ENCODE data around the gene SLC35E3.

The SLC35E3 gene

GRCh38 chr12:68761442-68761812 is 15.5 kb downstream of the SLC35E3 start:
- no peak for TF ChIP-seq SUZ12 (IDR thresholded peaks at IDR 0.05; ENCODE audit: extremely low read depth, insufficient read depth, insufficient read length)
- TF ChIP-seq YY1 (IDR thresholded peaks at IDR 0.05; ENCODE audit: insufficient read depth, insufficient read length): no peak
- TF ChIP-seq ZNF274 (IDR thresholded peaks at IDR 0.05; ENCODE audit: low read depth, low read length): no peak
- Histone ChIP-seq H3K9ac (ENCODE audit: insufficient read length, low read depth) (no peak overlapping the region), H3K27me3 (ENCODE audit: insufficient read depth, insufficient read length) (no peaks in the 10 kb centered on the region)

DNA sequence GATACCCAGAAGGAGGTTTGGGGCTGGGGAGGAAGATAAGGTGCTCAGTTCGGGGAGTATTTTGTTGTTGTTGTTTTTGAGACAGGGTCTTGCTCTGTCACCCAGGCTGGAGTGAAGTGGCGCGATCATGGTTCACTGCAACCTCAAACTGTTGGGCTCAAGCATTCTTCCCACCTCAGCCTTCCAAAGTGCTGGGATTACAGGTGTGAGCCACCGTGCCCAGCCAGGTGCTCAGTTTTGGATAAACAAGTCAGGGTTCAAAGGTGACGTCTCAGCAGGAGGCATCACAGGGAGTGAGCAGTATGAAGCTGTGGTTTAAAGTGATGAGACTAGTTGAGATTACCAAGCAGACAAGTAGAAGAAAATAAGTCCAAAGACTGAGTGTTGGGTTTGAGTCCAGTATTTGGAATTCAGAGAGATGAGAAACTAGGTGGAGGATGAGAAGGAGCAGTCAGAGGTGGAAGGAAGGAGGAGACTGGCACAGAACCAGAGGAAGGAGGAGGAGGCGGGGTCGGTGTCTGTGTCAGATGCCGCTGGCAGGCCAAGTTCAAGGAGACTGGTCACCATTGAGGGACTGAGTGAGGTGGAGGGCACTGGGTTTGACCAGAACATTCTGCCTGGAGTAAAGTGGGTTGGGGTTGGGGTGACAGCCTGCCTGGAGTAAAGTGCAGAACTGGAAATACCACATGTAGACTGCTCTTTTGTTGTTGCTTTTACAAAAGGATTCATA is 16.1 kb downstream of the SLC35E3 start:
- Histone ChIP-seq H3K36me3 (ENCODE audit: insufficient read depth, insufficient read length, low read length) (peaks cover 59% of the 10 kb centered on the region), H3K4me1 (ENCODE audit: insufficient read depth, insufficient read length) (no peaks in the 10 kb centered on the region), H3K4me3 (ENCODE audit: insufficient read length, low read depth) (no peak overlapping the region), H3K9me3 (ENCODE audit: insufficient read depth, low read length) (no peaks in the 10 kb centered on the region), H3K27me3 (ENCODE audit: insufficient read depth, insufficient read length) (no peaks in the 10 kb centered on the region), H3K9ac (ENCODE audit: insufficient read length, low read depth) (no peak overlapping the region)
- DNase-seq (ENCODE audit: low read depth, low spot score): no peak
- no peak for TF ChIP-seq ZNF274 (IDR thresholded peaks at IDR 0.05; ENCODE audit: low read depth, low read length)
- no peak for TF ChIP-seq YY1 (IDR thresholded peaks at IDR 0.05; ENCODE audit: insufficient read depth, insufficient read length)
- no peak for TF ChIP-seq SUZ12 (IDR thresholded peaks at IDR 0.05; ENCODE audit: extremely low read depth, insufficient read depth, insufficient read length)

More at GRCh38 chr12:68761442-68761812, 15.5 kb downstream of the SLC35E3 start:
- H3K9me3 ChIP-seq (ENCODE audit: insufficient read depth, low read length): no peaks in the 10 kb centered on the region
- H3K36me3 ChIP-seq (ENCODE audit: insufficient read depth, insufficient read length, low read length): peaks cover 55% of the 10 kb centered on the region
- DNase-seq (ENCODE audit: low read depth, low spot score): no peak
- no peaks in the 10 kb centered on the region for H3K4me1 ChIP-seq (ENCODE audit: insufficient read depth, insufficient read length)
- H3K4me3 ChIP-seq (ENCODE audit: insufficient read length, low read depth): no peak overlapping the region

DNA sequence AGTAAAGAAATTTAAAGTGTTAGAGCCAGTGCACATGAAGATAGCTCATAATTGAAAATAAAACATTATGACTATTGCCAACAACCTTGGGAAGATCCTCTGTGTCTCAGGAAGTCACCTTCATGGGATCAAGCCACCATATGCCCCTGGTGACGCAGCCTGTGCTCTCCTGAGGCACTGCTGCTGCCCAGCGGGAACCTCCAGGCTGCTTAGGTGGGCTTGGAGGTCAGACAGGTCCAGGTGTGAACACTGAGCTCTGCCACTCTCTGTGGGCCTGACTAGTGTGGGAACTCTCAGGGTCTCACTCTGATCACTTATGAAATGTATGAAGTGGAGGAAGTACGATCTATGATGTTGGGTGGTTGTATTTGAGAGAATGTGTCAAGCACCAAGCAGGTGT is 16.7 kb downstream of the SLC35E3 start:
- Histone ChIP-seq H3K27me3 (ENCODE audit: insufficient read depth, insufficient read length) (no peaks in the 10 kb centered on the region), H3K4me3 (ENCODE audit: insufficient read length, low read depth) (no peak overlapping the region), H3K9ac (ENCODE audit: insufficient read length, low read depth) (no peak overlapping the region), H3K9me3 (ENCODE audit: insufficient read depth, low read length) (no peaks in the 10 kb centered on the region), H3K4me1 (ENCODE audit: insufficient read depth, insufficient read length) (no peaks in the 10 kb centered on the region), H3K36me3 (ENCODE audit: insufficient read depth, insufficient read length, low read length) (peaks cover 53% of the 10 kb centered on the region)
- TF ChIP-seq SUZ12 (IDR thresholded peaks at IDR 0.05; ENCODE audit: extremely low read depth, insufficient read depth, insufficient read length): no peak
- DNase-seq (ENCODE audit: low read depth, low spot score): no peak

DNA sequence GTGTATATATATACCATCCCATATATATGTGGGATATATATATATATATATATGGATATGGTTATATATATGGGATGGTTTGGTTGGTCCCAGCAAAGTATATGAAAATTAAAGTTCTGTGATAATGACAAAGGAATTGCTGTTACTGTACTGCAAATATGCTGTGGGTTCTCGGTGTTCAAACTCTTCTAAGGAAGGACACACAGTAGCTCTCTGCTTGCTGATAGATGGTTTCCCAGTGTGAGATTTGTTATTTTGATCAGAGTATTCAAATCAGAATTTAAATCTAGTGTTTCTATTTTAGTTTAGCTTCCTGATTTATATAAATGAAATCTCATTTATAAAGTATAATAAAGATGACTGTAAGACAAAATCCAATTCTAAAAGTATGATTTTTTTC is 19.7 kb downstream of the SLC35E3 start:
- H3K4me3 ChIP-seq (ENCODE audit: insufficient read length, low read depth): no peak overlapping the region
- no peak for DNase-seq (ENCODE audit: low read depth, low spot score)
- H3K36me3 ChIP-seq (ENCODE audit: insufficient read depth, insufficient read length, low read length): peaks cover 35% of the 10 kb centered on the region
- no peak overlapping the region for H3K9ac ChIP-seq (ENCODE audit: insufficient read length, low read depth)
- no peak for TF ChIP-seq SUZ12 (IDR thresholded peaks at IDR 0.05; ENCODE audit: extremely low read depth, insufficient read depth, insufficient read length)
- TF ChIP-seq YY1 (IDR thresholded peaks at IDR 0.05; ENCODE audit: insufficient read depth, insufficient read length): no peak
- TF ChIP-seq ZNF274 (IDR thresholded peaks at IDR 0.05; ENCODE audit: low read depth, low read length): no peak
- H3K4me1 ChIP-seq (ENCODE audit: insufficient read depth, insufficient read length): no peaks in the 10 kb centered on the region
- no peaks in the 10 kb centered on the region for H3K9me3 ChIP-seq (ENCODE audit: insufficient read depth, low read length)
- H3K27me3 ChIP-seq (ENCODE audit: insufficient read depth, insufficient read length): no peaks in the 10 kb centered on the region

GRCh38 chr12:68766646-68767045 is 20.7 kb downstream of the SLC35E3 start:
- Histone ChIP-seq H3K27me3 (ENCODE audit: insufficient read depth, insufficient read length) (no peaks in the 10 kb centered on the region), H3K4me1 (ENCODE audit: insufficient read depth, insufficient read length) (no peaks in the 10 kb centered on the region), H3K4me3 (ENCODE audit: insufficient read length, low read depth) (no peak overlapping the region), H3K9me3 (ENCODE audit: insufficient read depth, low read length) (no peaks in the 10 kb centered on the region), H3K9ac (ENCODE audit: insufficient read length, low read depth) (no peak overlapping the region), H3K36me3 (ENCODE audit: insufficient read depth, insufficient read length, low read length) (peaks cover 30% of the 10 kb centered on the region)
- TF ChIP-seq YY1 (IDR thresholded peaks at IDR 0.05; ENCODE audit: insufficient read depth, insufficient read length): no peak
- no peak for TF ChIP-seq ZNF274 (IDR thresholded peaks at IDR 0.05; ENCODE audit: low read depth, low read length)
- no peak for TF ChIP-seq SUZ12 (IDR thresholded peaks at IDR 0.05; ENCODE audit: extremely low read depth, insufficient read depth, insufficient read length)
- no peak for DNase-seq (ENCODE audit: low read depth, low spot score)

- no peak overlapping the region for H3K4me3 ChIP-seq (ENCODE audit: insufficient read length, low read depth)
- H3K9me3 ChIP-seq (ENCODE audit: insufficient read depth, low read length): no peaks in the 10 kb centered on the region
- no peak for DNase-seq (ENCODE audit: low read depth, low spot score)
- peaks cover 25% of the 10 kb centered on the region for H3K36me3 ChIP-seq (ENCODE audit: insufficient read depth, insufficient read length, low read length)
- H3K4me1 ChIP-seq (ENCODE audit: insufficient read depth, insufficient read length): no peaks in the 10 kb centered on the region
- no peak overlapping the region for H3K9ac ChIP-seq (ENCODE audit: insufficient read length, low read depth)
- no peaks in the 10 kb centered on the region for H3K27me3 ChIP-seq (ENCODE audit: insufficient read depth, insufficient read length)
- no peak for TF ChIP-seq YY1 (IDR thresholded peaks at IDR 0.05; ENCODE audit: insufficient read depth, insufficient read length)
- TF ChIP-seq SUZ12 (IDR thresholded peaks at IDR 0.05; ENCODE audit: extremely low read depth, insufficient read depth, insufficient read length): no peak
- TF ChIP-seq ZNF274 (IDR thresholded peaks at IDR 0.05; ENCODE audit: low read depth, low read length): no peak
Measured at GRCh38 chr12:68767191-68767590, 21.2 kb downstream of the SLC35E3 start.

- TF ChIP-seq SUZ12 (IDR thresholded peaks at IDR 0.05; ENCODE audit: extremely low read depth, insufficient read depth, insufficient read length) (no peak), YY1 (IDR thresholded peaks at IDR 0.05; ENCODE audit: insufficient read depth, insufficient read length) (no peak), ZNF274 (IDR thresholded peaks at IDR 0.05; ENCODE audit: low read depth, low read length) (no peak)
- Histone ChIP-seq H3K36me3 (ENCODE audit: insufficient read depth, insufficient read length, low read length) (peaks cover 19% of the 10 kb centered on the region), H3K4me3 (ENCODE audit: insufficient read length, low read depth) (no peak overlapping the region), H3K4me1 (ENCODE audit: insufficient read depth, insufficient read length) (no peaks in the 10 kb centered on the region), H3K9ac (ENCODE audit: insufficient read length, low read depth) (no peak overlapping the region), H3K9me3 (ENCODE audit: insufficient read depth, low read length) (no peaks in the 10 kb centered on the region), H3K27me3 (ENCODE audit: insufficient read depth, insufficient read length) (no peaks in the 10 kb centered on the region)
- DNase-seq (ENCODE audit: low read depth, low spot score): no peak
Measured at GRCh38 chr12:68768431-68768939, 22.5 kb downstream of the SLC35E3 start.
